ENCODE data around the gene SPATA21.

Gene SPATA21

GRCh38 chr1:16418823-16419425, 18.3 kb downstream of the SPATA21 start:
- no peak for DNase-seq

GRCh38 chr1:16413191-16413590, 24.0 kb downstream of the SPATA21 start:
- DNase-seq: no peak

- no peak for DNase-seq
Measured at GRCh38 chr1:16410803-16411202, 26.4 kb downstream of the SPATA21 start.

GRCh38 chr1:16409536-16410152, 27.6 kb downstream of the SPATA21 start:
- no peak for DNase-seq

- DNase-seq: no peak
Measured at GRCh38 chr1:16406868-16407267, 30.4 kb downstream of the SPATA21 start.

GRCh38 chr1:16405441-16405840, 31.8 kb downstream of the SPATA21 start:
- DNase-seq: no peak

- DNase-seq: no peak
Measured at GRCh38 chr1:16402742-16403141, 34.5 kb downstream of the SPATA21 start.

GRCh38 chr1:16398371-16398953, 38.8 kb downstream of the SPATA21 start:
- DNase-seq: no peak

- no peak for DNase-seq
Measured at GRCh38 chr1:16397120-16397519, 40.1 kb downstream of the SPATA21 start.

GRCh38 chr1:16396591-16396990, 40.6 kb downstream of the SPATA21 start:
- no peak for DNase-seq

GRCh38 chr1:16394977-16395376, 42.2 kb downstream of the SPATA21 start:
- DNase-seq: no peak

GRCh38 chr1:16393570-16394521, 43.4 kb downstream of the SPATA21 start:
- DNase-seq: no peak

- no peak for DNase-seq
Measured at GRCh38 chr1:16392740-16393569, 44.3 kb downstream of the SPATA21 start.

GRCh38 chr1:16391411-16391810, 45.8 kb downstream of the SPATA21 start:
- DNase-seq: no peak

- DNase-seq: no peak
Measured at GRCh38 chr1:16387201-16388188, 49.7 kb downstream of the SPATA21 start.

- DNase-seq: no peak
Measured at GRCh38 chr1:16386454-16387113, 50.6 kb downstream of the SPATA21 start.

GRCh38 chr1:16385659-16386453, 51.4 kb downstream of the SPATA21 start:
- no peak for DNase-seq

- no peak for DNase-seq
Measured at GRCh38 chr1:16383888-16384287, 53.3 kb downstream of the SPATA21 start.

GRCh38 chr1:16380868-16381267, 56.4 kb downstream of the SPATA21 start:
- no peak for DNase-seq

GRCh38 chr1:16378443-16378842, 58.8 kb downstream of the SPATA21 start:
- no peak for DNase-seq

Data from CD4-positive, alpha-beta T cell treated with Interleukin-17A for 4 hours (primary cell).